Measurements from ENCODE around the gene SH3GL1. TPM values are rescaled to one million over a fixed set of nuclear protein-coding genes. Genes with fewer than 3 reads are reported as not detected.

Gene SH3GL1
- total and polyA plus RNA-seq, 4 donors = 37.7 to 69.7 (median 57.5) TPM

GRCh38 chr19:4327252-4327876, 73.0 kb downstream of the SH3GL1 start:
- ATAC-seq (ENCODE audit: low FRiP score) (peak; percentile 53), DNase-seq (peak; percentile 69 to 84)
- Histone ChIP-seq H3K9me3 (ENCODE audit: control insufficient read depth, low read length) (no peaks in the 10 kb centered on the region), H3K4me1 (ENCODE audit: control insufficient read depth in 1 of 2, insufficient read depth in 2 of 2, low read length in 2 of 2) (no peaks in the 10 kb centered on the region), H3K27me3 (ENCODE audit: control insufficient read depth in 1 of 2, insufficient read depth in 2 of 2, low read length in 1 of 2) (no peaks in the 10 kb centered on the region), H3K4me3 (ENCODE audit: low read length in 2 of 2) (no peak overlapping the region), H3K27ac (ENCODE audit: low read depth in 1 of 2, low read length in 2 of 2) (no peak overlapping the region), H3K36me3 (ENCODE audit: control insufficient read depth in 1 of 2, insufficient read depth in 2 of 2, low read length in 1 of 2) (no peaks in the 10 kb centered on the region)
- intact Hi-C loops (cut with DNase I) = no loop called here
- 1 to 6% methylated on average over 29 to 30 of the region's 30 CpGs for WGBS, 2 donors

- 1 to 3% methylated on average over 33 of the region's 33 CpGs for WGBS, 2 donors
- intact Hi-C loops (cut with DNase I) = no loop called here
- no peak overlapping the region for H3K4me3 ChIP-seq (ENCODE audit: low read length in 2 of 2)
- H3K27ac ChIP-seq (ENCODE audit: low read depth in 1 of 2, low read length in 2 of 2) = no peak overlapping the region
- no peaks in the 10 kb centered on the region for H3K4me1 ChIP-seq (ENCODE audit: control insufficient read depth in 1 of 2, insufficient read depth in 2 of 2, low read length in 2 of 2)
- no peaks in the 10 kb centered on the region for H3K36me3 ChIP-seq (ENCODE audit: control insufficient read depth in 1 of 2, insufficient read depth in 2 of 2, low read length in 1 of 2)
- H3K9me3 ChIP-seq (ENCODE audit: control insufficient read depth, low read length) = no peaks in the 10 kb centered on the region
- H3K27me3 ChIP-seq (ENCODE audit: control insufficient read depth in 1 of 2, insufficient read depth in 2 of 2, low read length in 1 of 2) = no peaks in the 10 kb centered on the region
- DNase-seq (no peak), ATAC-seq (ENCODE audit: low FRiP score) (no peak)
Observed at GRCh38 chr19:4326837-4327251, 73.5 kb downstream of the SH3GL1 start.

- WGBS, 2 donors = 38 to 41% methylated on average over 13 of the region's 13 CpGs
- H3K27me3 ChIP-seq (ENCODE audit: control insufficient read depth in 1 of 2, insufficient read depth in 2 of 2, low read length in 1 of 2) = no peaks in the 10 kb centered on the region
- H3K27ac ChIP-seq (ENCODE audit: low read depth in 1 of 2, low read length in 2 of 2) = no peak overlapping the region
- no peaks in the 10 kb centered on the region for H3K36me3 ChIP-seq (ENCODE audit: control insufficient read depth in 1 of 2, insufficient read depth in 2 of 2, low read length in 1 of 2)
- H3K4me1 ChIP-seq (ENCODE audit: control insufficient read depth in 1 of 2, insufficient read depth in 2 of 2, low read length in 2 of 2) = no peaks in the 10 kb centered on the region
- no peak overlapping the region for H3K4me3 ChIP-seq (ENCODE audit: low read length in 2 of 2)
- no peaks in the 10 kb centered on the region for H3K9me3 ChIP-seq (ENCODE audit: control insufficient read depth, low read length)
- DNase-seq (no peak), ATAC-seq (ENCODE audit: low FRiP score) (no peak)
- intact Hi-C loops (cut with DNase I) = no loop called here
Observed at GRCh38 chr19:4326215-4326836, 74.0 kb downstream of the SH3GL1 start.

- no peaks in the 10 kb centered on the region for H3K36me3 ChIP-seq (ENCODE audit: control insufficient read depth in 1 of 2, insufficient read depth in 2 of 2, low read length in 1 of 2)
- no peak overlapping the region for H3K27ac ChIP-seq (ENCODE audit: low read depth in 1 of 2, low read length in 2 of 2)
- H3K27me3 ChIP-seq (ENCODE audit: control insufficient read depth in 1 of 2, insufficient read depth in 2 of 2, low read length in 1 of 2) = no peaks in the 10 kb centered on the region
- H3K4me1 ChIP-seq (ENCODE audit: control insufficient read depth in 1 of 2, insufficient read depth in 2 of 2, low read length in 2 of 2) = no peaks in the 10 kb centered on the region
- H3K9me3 ChIP-seq (ENCODE audit: control insufficient read depth, low read length) = no peaks in the 10 kb centered on the region
- intact Hi-C loops (cut with DNase I) = no loop called here
- DNase-seq (no peak), ATAC-seq (ENCODE audit: low FRiP score) (no peak)
- no peak overlapping the region for H3K4me3 ChIP-seq (ENCODE audit: low read length in 2 of 2)
- 77 to 82% methylated on average over 12 of the region's 12 CpGs for WGBS, 2 donors
Observed at GRCh38 chr19:4324228-4324627, 76.1 kb downstream of the SH3GL1 start.

- intact Hi-C loops (cut with DNase I) = no loop called here
- no peaks in the 10 kb centered on the region for H3K27me3 ChIP-seq (ENCODE audit: control insufficient read depth in 1 of 2, insufficient read depth in 2 of 2, low read length in 1 of 2)
- no peak overlapping the region for H3K27ac ChIP-seq (ENCODE audit: low read depth in 1 of 2, low read length in 2 of 2)
- H3K4me3 ChIP-seq (ENCODE audit: low read length in 2 of 2) = no peak overlapping the region
- no peaks in the 10 kb centered on the region for H3K9me3 ChIP-seq (ENCODE audit: control insufficient read depth, low read length)
- no peaks in the 10 kb centered on the region for H3K36me3 ChIP-seq (ENCODE audit: control insufficient read depth in 1 of 2, insufficient read depth in 2 of 2, low read length in 1 of 2)
- DNase-seq = no peak
- no peaks in the 10 kb centered on the region for H3K4me1 ChIP-seq (ENCODE audit: control insufficient read depth in 1 of 2, insufficient read depth in 2 of 2, low read length in 2 of 2)
- WGBS, 2 donors = 85 to 94% methylated on average over 9 of the region's 9 CpGs
- ATAC-seq (ENCODE audit: low FRiP score) = no peak
Observed at GRCh38 chr19:4323692-4324091, 76.7 kb downstream of the SH3GL1 start.

- intact Hi-C loops (cut with DNase I) = no loop called here
- WGBS, 2 donors = 82% methylated on average over 36 to 37 of the region's 37 CpGs
Observed at GRCh38 chr19:4322942-4323665, 77.2 kb downstream of the SH3GL1 start.

GRCh38 chr19:4320419-4320818, 79.9 kb downstream of the SH3GL1 start:
- H3K9me3 ChIP-seq (ENCODE audit: control insufficient read depth, low read length) = no peaks in the 10 kb centered on the region
- H3K4me1 ChIP-seq (ENCODE audit: control insufficient read depth in 1 of 2, insufficient read depth in 2 of 2, low read length in 2 of 2) = no peaks in the 10 kb centered on the region
- H3K27ac ChIP-seq (ENCODE audit: low read depth in 1 of 2, low read length in 2 of 2) = no peak overlapping the region
- no peaks in the 10 kb centered on the region for H3K36me3 ChIP-seq (ENCODE audit: control insufficient read depth in 1 of 2, insufficient read depth in 2 of 2, low read length in 1 of 2)
- 94 to 96% methylated on average over 2 of the region's 2 CpGs for WGBS, 2 donors
- no peak for DNase-seq
- H3K27me3 ChIP-seq (ENCODE audit: control insufficient read depth in 1 of 2, insufficient read depth in 2 of 2, low read length in 1 of 2) = no peaks in the 10 kb centered on the region
- no peak overlapping the region for H3K4me3 ChIP-seq (ENCODE audit: low read length in 2 of 2)
- intact Hi-C loops (cut with DNase I) = no loop called here
- no peak for ATAC-seq (ENCODE audit: low FRiP score)

More at GRCh38 chr19:4322942-4323665, 77.2 kb downstream of the SH3GL1 start:
- Histone ChIP-seq H3K4me1 (ENCODE audit: control insufficient read depth in 1 of 2, insufficient read depth in 2 of 2, low read length in 2 of 2) (no peaks in the 10 kb centered on the region), H3K27me3 (ENCODE audit: control insufficient read depth in 1 of 2, insufficient read depth in 2 of 2, low read length in 1 of 2) (no peaks in the 10 kb centered on the region), H3K9me3 (ENCODE audit: control insufficient read depth, low read length) (no peaks in the 10 kb centered on the region), H3K4me3 (ENCODE audit: low read length in 2 of 2) (no peak overlapping the region), H3K27ac (ENCODE audit: low read depth in 1 of 2, low read length in 2 of 2) (no peak overlapping the region), H3K36me3 (ENCODE audit: control insufficient read depth in 1 of 2, insufficient read depth in 2 of 2, low read length in 1 of 2) (no peaks in the 10 kb centered on the region)
- DNase-seq (no peak), ATAC-seq (ENCODE audit: low FRiP score) (no peak)

- DNase-seq = no peak
- Histone ChIP-seq H3K36me3 (ENCODE audit: control insufficient read depth in 1 of 2, insufficient read depth in 2 of 2, low read length in 1 of 2) (no peaks in the 10 kb centered on the region), H3K4me1 (ENCODE audit: control insufficient read depth in 1 of 2, insufficient read depth in 2 of 2, low read length in 2 of 2) (no peaks in the 10 kb centered on the region), H3K27me3 (ENCODE audit: control insufficient read depth in 1 of 2, insufficient read depth in 2 of 2, low read length in 1 of 2) (no peaks in the 10 kb centered on the region), H3K4me3 (ENCODE audit: low read length in 2 of 2) (no peak overlapping the region), H3K27ac (ENCODE audit: low read depth in 1 of 2, low read length in 2 of 2) (no peak overlapping the region), H3K9me3 (ENCODE audit: control insufficient read depth, low read length) (no peaks in the 10 kb centered on the region)
- intact Hi-C loops (cut with DNase I) = no loop called here
- no peak for ATAC-seq (ENCODE audit: low FRiP score)
- WGBS, 2 donors = 91% methylated on average over 2 of the region's 2 CpGs
Observed at GRCh38 chr19:4319067-4319718, 81.2 kb downstream of the SH3GL1 start.
